SK-N-SH treated with all-trans-retinoic acid at 6 μM for 48 hours (cell line): ENCODE results near the gene VAT1L.

Experiments used
- ESRRG ChIP-seq: fragments of 250-450 bp; sonication (Bioruptor Pico); IDR thresholded peaks from 2 replicates; pipeline ENCODE4 v1.6.1; 2021; ENCODE audit warnings: mild to moderate bottlenecking
- ISL1 ChIP-seq: fragments of 250-450 bp; sonication (Bioruptor Pico); IDR thresholded peaks from 2 replicates; pipeline ENCODE4 v2.1.2; 2022; ENCODE audit warnings: mild to moderate bottlenecking, moderate library complexity
- RARB ChIP-seq: fragments of 250-450 bp; sonication (Bioruptor Pico); IDR thresholded peaks from 2 replicates; pipeline ENCODE4 v1.8.0; 2021; ENCODE audit warnings: mild to moderate bottlenecking, moderate library complexity
- ZNF8 ChIP-seq: fragments of 450-650 bp; formaldehyde crosslinking; IDR thresholded peaks from 2 replicates; pipeline ENCODE4 v1.5.0; 2020; ENCODE audit warnings: mild to moderate bottlenecking, moderate library complexity
- TF ChIP-seq, protein P1 (sequence below): fragments of 250-450 bp; sonication (Bioruptor Pico); IDR thresholded peaks from 2 replicates; pipeline ENCODE4 v1.5.1; 2020; ENCODE audit warnings: low read depth, mild to moderate bottlenecking, moderate library complexity
- TF ChIP-seq, protein P2 (sequence below): fragments of 250-450 bp; sonication (Bioruptor Pico); IDR thresholded peaks from 2 replicates; pipeline ENCODE4 v1.8.0; 2020; ENCODE audit warnings: mild to moderate bottlenecking, moderate library complexity, borderline replicate concordance
- TF ChIP-seq, protein P3 (sequence below): fragments of 250-450 bp; sonication (Bioruptor Pico); IDR thresholded peaks from 2 replicates; pipeline ENCODE4 v1.5.0; 2020; ENCODE audit warnings: mild to moderate bottlenecking, moderate library complexity
- TF ChIP-seq, protein P4 (sequence below): fragments of 250-450 bp; sonication (Bioruptor Pico); IDR thresholded peaks from 2 replicates; pipeline ENCODE4 v1.8.0; 2021; ENCODE audit warnings: low read depth, mild to moderate bottlenecking, moderate library complexity, borderline replicate concordance

DNA sequence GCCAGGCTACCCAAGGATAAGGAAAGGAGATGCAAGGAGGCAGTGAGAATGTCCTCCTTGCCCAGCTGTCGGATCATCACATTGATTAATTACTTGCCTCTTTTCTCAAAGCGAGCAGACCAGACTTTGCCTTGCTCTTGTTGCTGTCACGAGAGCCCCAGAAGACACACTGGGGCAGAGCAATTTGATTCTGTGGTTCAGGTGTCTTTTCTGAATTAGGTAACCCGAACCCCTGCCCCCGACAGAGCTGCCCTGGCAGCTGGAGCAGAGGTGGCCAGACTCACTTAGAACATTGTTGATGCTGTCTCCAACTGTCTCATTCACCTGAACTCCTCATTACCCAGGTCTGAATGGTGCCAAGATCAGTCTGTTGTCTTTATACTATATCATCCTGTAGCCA, 34.3 kb downstream of the VAT1L start:
- TF ChIP-seq, protein P1, sequence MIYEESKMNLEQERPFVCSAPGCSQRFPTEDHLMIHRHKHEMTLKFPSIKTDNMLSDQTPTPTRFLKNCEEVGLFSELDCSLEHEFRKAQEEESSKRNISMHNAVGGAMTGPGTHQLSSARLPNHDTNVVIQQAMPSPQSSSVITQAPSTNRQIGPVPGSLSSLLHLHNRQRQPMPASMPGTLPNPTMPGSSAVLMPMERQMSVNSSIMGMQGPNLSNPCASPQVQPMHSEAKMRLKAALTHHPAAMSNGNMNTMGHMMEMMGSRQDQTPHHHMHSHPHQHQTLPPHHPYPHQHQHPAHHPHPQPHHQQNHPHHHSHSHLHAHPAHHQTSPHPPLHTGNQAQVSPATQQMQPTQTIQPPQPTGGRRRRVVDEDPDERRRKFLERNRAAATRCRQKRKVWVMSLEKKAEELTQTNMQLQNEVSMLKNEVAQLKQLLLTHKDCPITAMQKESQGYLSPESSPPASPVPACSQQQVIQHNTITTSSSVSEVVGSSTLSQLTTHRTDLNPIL (CRISPR knock-in tag), result no peak
- TF ChIP-seq, protein P2, sequence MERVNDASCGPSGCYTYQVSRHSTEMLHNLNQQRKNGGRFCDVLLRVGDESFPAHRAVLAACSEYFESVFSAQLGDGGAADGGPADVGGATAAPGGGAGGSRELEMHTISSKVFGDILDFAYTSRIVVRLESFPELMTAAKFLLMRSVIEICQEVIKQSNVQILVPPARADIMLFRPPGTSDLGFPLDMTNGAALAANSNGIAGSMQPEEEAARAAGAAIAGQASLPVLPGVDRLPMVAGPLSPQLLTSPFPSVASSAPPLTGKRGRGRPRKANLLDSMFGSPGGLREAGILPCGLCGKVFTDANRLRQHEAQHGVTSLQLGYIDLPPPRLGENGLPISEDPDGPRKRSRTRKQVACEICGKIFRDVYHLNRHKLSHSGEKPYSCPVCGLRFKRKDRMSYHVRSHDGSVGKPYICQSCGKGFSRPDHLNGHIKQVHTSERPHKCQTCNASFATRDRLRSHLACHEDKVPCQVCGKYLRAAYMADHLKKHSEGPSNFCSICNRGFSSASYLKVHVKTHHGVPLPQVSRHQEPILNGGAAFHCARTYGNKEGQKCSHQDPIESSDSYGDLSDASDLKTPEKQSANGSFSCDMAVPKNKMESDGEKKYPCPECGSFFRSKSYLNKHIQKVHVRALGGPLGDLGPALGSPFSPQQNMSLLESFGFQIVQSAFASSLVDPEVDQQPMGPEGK, result no peak
- TF ChIP-seq ESRRG (no peak), ZNF8 (CRISPR knock-in tag) (no peak), ISL1 (CRISPR knock-in tag) (no peak), RARB (CRISPR knock-in tag) (no peak)
- TF ChIP-seq, protein P3, sequence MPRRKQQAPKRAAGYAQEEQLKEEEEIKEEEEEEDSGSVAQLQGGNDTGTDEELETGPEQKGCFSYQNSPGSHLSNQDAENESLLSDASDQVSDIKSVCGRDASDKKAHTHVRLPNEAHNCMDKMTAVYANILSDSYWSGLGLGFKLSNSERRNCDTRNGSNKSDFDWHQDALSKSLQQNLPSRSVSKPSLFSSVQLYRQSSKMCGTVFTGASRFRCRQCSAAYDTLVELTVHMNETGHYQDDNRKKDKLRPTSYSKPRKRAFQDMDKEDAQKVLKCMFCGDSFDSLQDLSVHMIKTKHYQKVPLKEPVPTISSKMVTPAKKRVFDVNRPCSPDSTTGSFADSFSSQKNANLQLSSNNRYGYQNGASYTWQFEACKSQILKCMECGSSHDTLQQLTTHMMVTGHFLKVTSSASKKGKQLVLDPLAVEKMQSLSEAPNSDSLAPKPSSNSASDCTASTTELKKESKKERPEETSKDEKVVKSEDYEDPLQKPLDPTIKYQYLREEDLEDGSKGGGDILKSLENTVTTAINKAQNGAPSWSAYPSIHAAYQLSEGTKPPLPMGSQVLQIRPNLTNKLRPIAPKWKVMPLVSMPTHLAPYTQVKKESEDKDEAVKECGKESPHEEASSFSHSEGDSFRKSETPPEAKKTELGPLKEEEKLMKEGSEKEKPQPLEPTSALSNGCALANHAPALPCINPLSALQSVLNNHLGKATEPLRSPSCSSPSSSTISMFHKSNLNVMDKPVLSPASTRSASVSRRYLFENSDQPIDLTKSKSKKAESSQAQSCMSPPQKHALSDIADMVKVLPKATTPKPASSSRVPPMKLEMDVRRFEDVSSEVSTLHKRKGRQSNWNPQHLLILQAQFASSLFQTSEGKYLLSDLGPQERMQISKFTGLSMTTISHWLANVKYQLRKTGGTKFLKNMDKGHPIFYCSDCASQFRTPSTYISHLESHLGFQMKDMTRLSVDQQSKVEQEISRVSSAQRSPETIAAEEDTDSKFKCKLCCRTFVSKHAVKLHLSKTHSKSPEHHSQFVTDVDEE, result no peak
- TF ChIP-seq, protein P4, sequence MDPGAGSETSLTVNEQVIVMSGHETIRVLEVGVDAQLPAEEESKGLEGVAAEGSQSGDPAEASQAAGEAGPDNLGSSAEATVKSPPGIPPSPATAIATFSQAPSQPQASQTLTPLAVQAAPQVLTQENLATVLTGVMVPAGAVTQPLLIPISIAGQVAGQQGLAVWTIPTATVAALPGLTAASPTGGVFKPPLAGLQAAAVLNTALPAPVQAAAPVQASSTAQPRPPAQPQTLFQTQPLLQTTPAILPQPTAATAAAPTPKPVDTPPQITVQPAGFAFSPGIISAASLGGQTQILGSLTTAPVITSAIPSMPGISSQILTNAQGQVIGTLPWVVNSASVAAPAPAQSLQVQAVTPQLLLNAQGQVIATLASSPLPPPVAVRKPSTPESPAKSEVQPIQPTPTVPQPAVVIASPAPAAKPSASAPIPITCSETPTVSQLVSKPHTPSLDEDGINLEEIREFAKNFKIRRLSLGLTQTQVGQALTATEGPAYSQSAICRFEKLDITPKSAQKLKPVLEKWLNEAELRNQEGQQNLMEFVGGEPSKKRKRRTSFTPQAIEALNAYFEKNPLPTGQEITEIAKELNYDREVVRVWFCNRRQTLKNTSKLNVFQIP (CRISPR knock-in tag), result no peak
